Measurements from ENCODE around the gene BBS2.

The BBS2 gene

DNA sequence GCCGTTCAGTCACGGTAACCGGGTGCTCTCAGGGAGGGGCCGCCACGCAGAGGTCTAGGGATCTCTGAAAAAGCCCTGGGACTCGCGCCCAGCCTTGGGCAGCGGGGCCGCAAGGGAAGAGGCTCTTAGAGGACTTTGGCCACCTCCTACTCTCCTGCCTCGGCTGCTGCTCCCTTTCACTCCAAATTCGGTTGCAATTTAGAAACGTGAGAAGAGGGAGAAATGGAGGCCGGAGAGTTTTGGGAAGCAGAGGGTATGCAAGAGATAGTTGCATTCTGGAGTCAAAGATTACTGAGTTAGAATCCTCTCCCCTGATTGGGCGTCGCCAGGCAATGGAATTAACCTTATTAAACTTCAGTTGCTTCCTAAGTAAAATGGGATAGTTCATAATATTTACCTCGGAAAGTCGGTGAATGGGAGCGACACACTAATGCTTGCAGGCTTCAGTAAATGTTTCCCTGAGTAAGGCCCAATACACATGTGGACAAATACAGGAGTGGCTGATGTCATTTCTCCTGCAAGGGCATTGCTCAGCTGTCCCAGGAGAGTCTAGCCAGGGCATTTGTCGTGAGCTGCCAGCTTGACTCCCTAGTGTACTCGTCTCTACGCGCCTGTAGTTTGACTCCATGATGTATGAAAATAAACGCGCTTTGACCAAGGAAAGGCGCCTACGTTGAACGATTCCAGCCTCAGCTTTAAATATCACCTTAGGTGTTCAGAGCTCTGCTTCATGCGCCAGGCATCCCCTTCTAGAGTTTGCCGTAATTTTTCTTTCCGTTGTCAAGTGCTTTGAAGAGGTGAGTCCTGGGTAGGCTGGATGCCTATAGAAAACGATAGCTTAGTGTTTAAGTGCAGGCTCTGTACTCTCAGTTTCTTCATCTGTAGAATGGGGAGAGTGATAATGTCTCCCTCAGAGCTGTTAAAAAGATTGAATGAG lies 67.8 kb downstream of the BBS2 start:
- H3K4me3 ChIP-seq (ENCODE audit: low read length), result peak overlapping the region; percentile 88
- DNase-seq (ENCODE audit: low read depth), result peak; percentile 60
- TF ChIP-seq, protein P1, sequence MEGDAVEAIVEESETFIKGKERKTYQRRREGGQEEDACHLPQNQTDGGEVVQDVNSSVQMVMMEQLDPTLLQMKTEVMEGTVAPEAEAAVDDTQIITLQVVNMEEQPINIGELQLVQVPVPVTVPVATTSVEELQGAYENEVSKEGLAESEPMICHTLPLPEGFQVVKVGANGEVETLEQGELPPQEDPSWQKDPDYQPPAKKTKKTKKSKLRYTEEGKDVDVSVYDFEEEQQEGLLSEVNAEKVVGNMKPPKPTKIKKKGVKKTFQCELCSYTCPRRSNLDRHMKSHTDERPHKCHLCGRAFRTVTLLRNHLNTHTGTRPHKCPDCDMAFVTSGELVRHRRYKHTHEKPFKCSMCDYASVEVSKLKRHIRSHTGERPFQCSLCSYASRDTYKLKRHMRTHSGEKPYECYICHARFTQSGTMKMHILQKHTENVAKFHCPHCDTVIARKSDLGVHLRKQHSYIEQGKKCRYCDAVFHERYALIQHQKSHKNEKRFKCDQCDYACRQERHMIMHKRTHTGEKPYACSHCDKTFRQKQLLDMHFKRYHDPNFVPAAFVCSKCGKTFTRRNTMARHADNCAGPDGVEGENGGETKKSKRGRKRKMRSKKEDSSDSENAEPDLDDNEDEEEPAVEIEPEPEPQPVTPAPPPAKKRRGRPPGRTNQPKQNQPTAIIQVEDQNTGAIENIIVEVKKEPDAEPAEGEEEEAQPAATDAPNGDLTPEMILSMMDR (IDR thresholded peaks at IDR 0.05; ENCODE audit: insufficient read depth, low read depth, low read length, missing control alignments), result no peak

DNA sequence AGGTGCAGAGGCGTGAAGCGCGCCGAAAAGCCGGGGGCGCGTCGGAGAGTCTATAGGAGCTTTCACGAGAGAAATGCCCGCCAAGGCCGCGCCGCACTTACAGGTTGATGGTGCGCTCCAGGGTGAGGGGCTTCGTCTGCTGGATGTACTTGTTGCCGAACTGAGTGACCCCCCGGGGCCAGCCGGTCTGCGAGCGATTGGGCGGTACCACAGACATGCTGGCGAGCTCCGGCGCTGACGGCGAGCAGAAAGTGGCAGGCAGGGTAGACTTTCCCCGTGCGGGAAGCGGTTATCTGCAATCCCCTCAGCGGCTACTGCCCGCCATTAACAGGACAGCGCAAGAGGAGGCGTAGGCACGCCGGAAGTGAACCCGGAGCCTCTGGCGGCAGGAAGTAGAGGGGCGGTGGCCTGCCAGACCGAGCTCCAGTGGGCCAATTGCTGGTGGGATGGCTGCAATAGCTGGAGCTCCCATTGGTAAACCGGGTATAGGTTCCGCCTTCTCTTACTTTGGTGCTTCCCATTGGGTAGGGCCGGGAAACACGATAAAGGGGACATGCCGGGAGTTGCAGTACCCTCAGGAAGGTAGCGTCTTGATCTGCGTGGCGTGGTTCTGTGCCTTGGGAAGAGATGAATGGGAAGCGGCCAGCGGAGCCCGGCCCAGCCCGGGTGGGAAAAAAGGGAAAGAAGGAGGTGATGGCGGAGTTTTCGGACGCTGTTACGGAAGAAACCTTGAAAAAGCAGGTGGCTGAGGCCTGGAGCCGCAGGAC lies 68.7 kb downstream of the BBS2 start, which contains the start of the genes NUDT21 and OGFOD1:
TSS of gene NUDT21 (minus strand) at position 347 of the 767 bp plus-strand sequence. CDS start at position 217, 130 bp downstream.
TSS of gene OGFOD1 (plus strand) at position 569 of the 767 bp plus-strand sequence. CDS start at position 628, 59 bp downstream.
- TF ChIP-seq, protein P1 (IDR thresholded peaks at IDR 0.05; ENCODE audit: insufficient read depth, low read depth, low read length, missing control alignments), result peak; percentile 7
- peak within 1 kb of the TSS; percentile 88 for H3K4me3 ChIP-seq (ENCODE audit: low read length)
- DNase-seq (ENCODE audit: low read depth), result peak; percentile 99

DNA sequence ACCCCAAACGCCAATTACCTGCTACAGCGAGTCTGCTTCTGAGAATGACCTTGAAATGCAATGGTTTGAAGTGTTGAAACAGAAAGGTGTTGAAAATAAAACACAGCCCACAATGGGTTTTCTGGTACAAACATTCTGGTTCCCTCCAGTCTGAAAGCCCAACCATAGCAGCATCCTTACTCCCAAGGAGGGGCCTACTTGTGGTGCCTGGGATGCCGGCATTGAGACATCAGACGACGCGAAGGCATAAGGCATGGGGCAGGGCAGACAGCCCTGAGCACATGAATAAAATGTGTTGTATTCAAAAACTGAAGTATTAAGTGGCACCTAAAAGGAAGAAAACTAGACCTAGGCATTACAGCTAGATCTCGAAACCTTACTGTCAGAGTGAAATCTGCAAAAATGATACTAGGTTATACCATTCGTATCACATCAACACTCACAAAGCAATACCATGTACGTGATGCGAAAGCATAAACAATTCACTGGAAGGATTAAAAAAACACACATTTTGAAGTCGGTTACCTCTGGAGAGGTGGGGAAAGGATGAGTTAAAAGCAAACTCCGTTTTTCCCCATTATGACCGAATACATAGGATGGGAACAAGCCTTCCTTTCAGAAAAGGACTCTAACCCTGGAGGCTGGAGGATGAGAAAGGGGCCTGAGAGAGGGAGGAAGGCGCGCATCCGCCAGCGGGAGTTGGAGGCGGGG lies 69.4 kb downstream of the BBS2 start:
- TF ChIP-seq, protein P1 (IDR thresholded peaks at IDR 0.05; ENCODE audit: insufficient read depth, low read depth, low read length, missing control alignments), result no peak
- DNase-seq (ENCODE audit: low read depth), result peak; percentile 18
- H3K4me3 ChIP-seq (ENCODE audit: low read length), result peak overlapping the region; percentile 88

DNA sequence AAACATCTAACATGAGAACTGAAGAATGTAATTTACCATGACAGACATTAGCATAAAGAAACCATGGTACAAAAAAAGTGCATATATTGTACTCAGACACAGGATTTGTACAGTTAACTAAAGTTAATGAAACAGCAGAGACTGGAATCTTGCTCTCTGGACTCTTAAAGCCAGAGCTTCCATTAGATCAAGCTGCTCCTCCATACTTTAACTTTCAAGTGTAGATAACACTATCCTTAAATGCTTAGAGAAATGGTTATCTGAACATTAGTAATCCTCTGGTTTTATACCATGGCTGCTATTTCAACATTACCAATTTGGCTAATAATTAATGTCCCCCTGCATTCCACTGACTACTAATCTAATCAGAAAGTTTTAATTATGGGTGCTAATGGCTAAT lies 71.8 kb downstream of the BBS2 start:
- no peak for DNase-seq (ENCODE audit: low read depth)
- TF ChIP-seq, protein P1 (IDR thresholded peaks at IDR 0.05; ENCODE audit: insufficient read depth, low read depth, low read length, missing control alignments), result no peak
- no peak overlapping the region for H3K4me3 ChIP-seq (ENCODE audit: low read length)

DNA sequence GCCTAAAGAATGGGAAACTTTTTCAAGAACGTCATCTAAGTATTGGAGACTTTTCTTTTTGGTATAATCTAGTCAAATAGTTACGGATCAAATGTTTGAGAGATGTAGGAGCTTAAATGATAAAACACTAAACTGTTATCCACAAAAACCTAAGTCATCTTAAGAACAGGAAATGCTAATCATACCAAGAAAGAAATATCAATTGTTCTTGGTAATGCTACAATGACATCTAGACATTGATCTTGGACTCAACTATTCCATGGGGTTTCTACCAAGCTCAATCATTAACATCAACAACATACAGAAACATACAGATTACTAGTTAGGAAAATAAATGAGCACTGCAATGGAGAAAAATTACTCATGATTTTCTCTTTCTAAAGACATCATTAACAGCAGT lies 72.5 kb downstream of the BBS2 start:
- no peak for DNase-seq (ENCODE audit: low read depth)
- TF ChIP-seq, protein P1 (IDR thresholded peaks at IDR 0.05; ENCODE audit: insufficient read depth, low read depth, low read length, missing control alignments), result no peak
- H3K4me3 ChIP-seq (ENCODE audit: low read length), result no peak overlapping the region

DNA sequence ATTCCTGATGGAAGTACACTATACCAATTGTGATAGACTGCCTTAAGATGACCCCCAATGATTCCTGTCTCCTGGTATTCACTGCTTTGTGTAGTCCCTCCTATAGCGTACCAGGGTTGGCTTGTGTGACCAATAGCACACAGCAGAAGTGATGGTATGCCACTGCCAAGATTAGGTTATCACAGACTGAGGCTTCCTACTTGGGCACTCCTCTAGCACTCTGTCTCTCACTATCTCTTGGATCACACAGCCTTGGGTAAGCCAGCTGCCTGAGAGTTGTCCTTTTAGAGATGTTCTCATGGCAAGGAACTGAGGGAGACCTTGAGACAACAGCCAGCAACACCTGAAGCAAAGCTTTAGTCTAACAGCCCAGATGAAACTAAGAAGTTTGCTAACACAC lies 81.8 kb downstream of the BBS2 start:
- no peak for DNase-seq (ENCODE audit: low read depth)
- TF ChIP-seq, protein P1 (IDR thresholded peaks at IDR 0.05; ENCODE audit: insufficient read depth, low read depth, low read length, missing control alignments), result no peak
- H3K4me3 ChIP-seq (ENCODE audit: low read length), result no peak overlapping the region

Measured in epithelial cell of esophagus (primary cell).